A673 (cell line): ENCODE measurements around the gene PNMA8C. TPM values are rescaled to one million over a fixed set of nuclear protein-coding genes. Genes with fewer than 3 reads are reported as not detected.
"Not testable (repeated sequence)": the region's sequence is repeated elsewhere in the genome, so short reads cannot be mapped to it uniquely, and the experiment has no call there.

Experiments used
- BruUV-seq: library from RNA; stranded (reverse); fragments of 400-500 nt; replicated peaks from 2 replicates; lab custom pipeline; 2021; lab: Mats Ljungman, UMichigan
- CTCF ChIA-PET: fragments of 300-600 bp; sonication (Branson Sonifier 250); formaldehyde crosslinking; loops from one replicate; lab custom pipeline; 2022; ENCODE audit warnings: antibody characterized with exemption; lab: Charles Lee
- POLR2A ChIA-PET: fragments of 300-600 bp; sonication (Branson Sonifier 250); formaldehyde crosslinking; loops from one replicate; lab custom pipeline; 2022; ENCODE audit warnings: antibody characterized with exemption; ENCODE audit not compliant: low non-redundant PET; lab: Charles Lee
- DNase-seq: peaks from one replicate; pipeline ENCODE4 v3.0.0-alpha.2; 2015; ENCODE audit warnings: low spot score
- H3K27ac ChIP-seq: fragments of 200-600 bp; sonication (generic); 2 replicates; pipeline ENCODE4 v1.5.1; 2016; ENCODE audit warnings: mixed run types, low read depth, mild to moderate bottlenecking, mixed read lengths, antibody characterized with exemption, low read length; ENCODE audit not compliant: poor library complexity, severe bottlenecking
- H3K27me3 ChIP-seq: fragments of 200-600 bp; sonication (generic); replicated peaks from 2 replicates; pipeline ENCODE4 v1.6.1; 2017; ENCODE audit warnings: mixed run types, low read depth, mild to moderate bottlenecking, mixed read lengths, antibody characterized with exemption, low read length; ENCODE audit not compliant: insufficient read depth, poor library complexity
- H3K36me3 ChIP-seq: fragments of 200-600 bp; sonication (generic); 2 replicates; pipeline ENCODE4 v1.6.1; 2016; ENCODE audit warnings: mixed run types, mild to moderate bottlenecking, mixed read lengths, antibody characterized with exemption, low read length; ENCODE audit not compliant: insufficient read depth, poor library complexity, severe bottlenecking
- H3K4me1 ChIP-seq: fragments of 200-600 bp; sonication (generic); 2 replicates; pipeline ENCODE4 v1.6.1; 2017; ENCODE audit warnings: mixed run types, mild to moderate bottlenecking, mixed read lengths, antibody characterized with exemption, low read length; ENCODE audit not compliant: insufficient read depth, poor library complexity, severe bottlenecking
- H3K4me3 ChIP-seq: fragments of 200-600 bp; sonication (generic); 2 replicates; pipeline ENCODE4 v1.5.1; 2016; ENCODE audit warnings: low read depth, mixed run types, mild to moderate bottlenecking, mixed read lengths, low read length; ENCODE audit not compliant: poor library complexity, severe bottlenecking
- H3K9me3 ChIP-seq: fragments of 200-600 bp; sonication (generic); 2 replicates; pipeline ENCODE4 v1.6.1; 2016; ENCODE audit warnings: mixed run types, low read depth, mild to moderate bottlenecking, mixed read lengths, antibody characterized with exemption, low read length; ENCODE audit not compliant: poor library complexity, severe bottlenecking
- EZH2 ChIP-seq: fragments of 200-600 bp; sonication (generic); IDR thresholded peaks from 2 replicates; pipeline ENCODE4 v1.6.1; 2017; ENCODE audit warnings: borderline replicate concordance, low read depth, mild to moderate bottlenecking, mixed read lengths, antibody characterized with exemption, low read length; ENCODE audit not compliant: poor library complexity, severe bottlenecking
- intact Hi-C: fragments of 100-400 bp; cut with micrococcal nuclease; formaldehyde crosslinking; loops from one replicate; pipeline ENCODE4 v1.10.0; 2022; ENCODE audit not compliant: unreplicated experiment
- total RNA-seq: library from RNA; stranded (reverse); gene quantifications from 2 replicates; pipeline ENCODE4 v1.2.3, GENCODE V29; 2021
- TF ChIP-seq, protein P1 (sequence below): fragments of 300-800, 200-600 bp; sonication (generic); conservative IDR thresholded peaks from 2 replicates; pipeline ENCODE4 v1.5.1; 2017; ENCODE audit warnings: low read depth, mild to moderate bottlenecking, antibody characterized with exemption, low read length, moderate library complexity, mixed read lengths

Gene PNMA8C
- total RNA-seq, 1 experiment from 2014 or later, result not detected

DNA sequence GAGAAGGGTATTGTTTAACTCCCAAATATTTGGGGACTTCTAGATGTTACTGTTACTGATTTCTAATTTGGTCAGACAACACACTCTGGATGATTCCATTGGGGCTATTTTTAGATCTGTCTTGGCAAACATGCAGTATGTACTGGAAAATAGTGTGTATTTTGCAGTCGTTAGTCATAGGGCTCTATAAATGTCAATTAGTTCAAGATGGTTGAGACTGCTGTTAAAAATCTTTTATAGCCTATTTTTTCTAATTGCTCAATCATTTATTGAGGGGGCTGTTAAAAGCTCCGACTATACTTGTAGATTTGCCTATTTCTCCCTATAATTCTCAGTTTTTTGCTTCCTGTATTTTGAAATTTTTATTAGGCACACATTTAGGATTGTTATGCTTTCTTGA lies 50.5 kb downstream of the PNMA8C start:
- Histone ChIP-seq H3K4me3 (no peak overlapping the region), H3K4me1 (peaks cover 32% of the 10 kb centered on the region), H3K36me3 (peaks cover 69% of the 10 kb centered on the region), H3K9me3 (peaks cover 5% of the 10 kb centered on the region), H3K27me3 (no peaks in the 10 kb centered on the region), H3K27ac (no peak overlapping the region)
- TSS peak; percentile 4 for BruUV-seq
- POLR2A ChIA-PET, result no interaction called here
- TF ChIP-seq, protein P1, sequence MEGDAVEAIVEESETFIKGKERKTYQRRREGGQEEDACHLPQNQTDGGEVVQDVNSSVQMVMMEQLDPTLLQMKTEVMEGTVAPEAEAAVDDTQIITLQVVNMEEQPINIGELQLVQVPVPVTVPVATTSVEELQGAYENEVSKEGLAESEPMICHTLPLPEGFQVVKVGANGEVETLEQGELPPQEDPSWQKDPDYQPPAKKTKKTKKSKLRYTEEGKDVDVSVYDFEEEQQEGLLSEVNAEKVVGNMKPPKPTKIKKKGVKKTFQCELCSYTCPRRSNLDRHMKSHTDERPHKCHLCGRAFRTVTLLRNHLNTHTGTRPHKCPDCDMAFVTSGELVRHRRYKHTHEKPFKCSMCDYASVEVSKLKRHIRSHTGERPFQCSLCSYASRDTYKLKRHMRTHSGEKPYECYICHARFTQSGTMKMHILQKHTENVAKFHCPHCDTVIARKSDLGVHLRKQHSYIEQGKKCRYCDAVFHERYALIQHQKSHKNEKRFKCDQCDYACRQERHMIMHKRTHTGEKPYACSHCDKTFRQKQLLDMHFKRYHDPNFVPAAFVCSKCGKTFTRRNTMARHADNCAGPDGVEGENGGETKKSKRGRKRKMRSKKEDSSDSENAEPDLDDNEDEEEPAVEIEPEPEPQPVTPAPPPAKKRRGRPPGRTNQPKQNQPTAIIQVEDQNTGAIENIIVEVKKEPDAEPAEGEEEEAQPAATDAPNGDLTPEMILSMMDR, result no peak
- no peak for TF ChIP-seq EZH2
- CTCF ChIA-PET, result no interaction called here
- intact Hi-C loops, result no loop called here
- DNase-seq, result peak; percentile 30

DNA sequence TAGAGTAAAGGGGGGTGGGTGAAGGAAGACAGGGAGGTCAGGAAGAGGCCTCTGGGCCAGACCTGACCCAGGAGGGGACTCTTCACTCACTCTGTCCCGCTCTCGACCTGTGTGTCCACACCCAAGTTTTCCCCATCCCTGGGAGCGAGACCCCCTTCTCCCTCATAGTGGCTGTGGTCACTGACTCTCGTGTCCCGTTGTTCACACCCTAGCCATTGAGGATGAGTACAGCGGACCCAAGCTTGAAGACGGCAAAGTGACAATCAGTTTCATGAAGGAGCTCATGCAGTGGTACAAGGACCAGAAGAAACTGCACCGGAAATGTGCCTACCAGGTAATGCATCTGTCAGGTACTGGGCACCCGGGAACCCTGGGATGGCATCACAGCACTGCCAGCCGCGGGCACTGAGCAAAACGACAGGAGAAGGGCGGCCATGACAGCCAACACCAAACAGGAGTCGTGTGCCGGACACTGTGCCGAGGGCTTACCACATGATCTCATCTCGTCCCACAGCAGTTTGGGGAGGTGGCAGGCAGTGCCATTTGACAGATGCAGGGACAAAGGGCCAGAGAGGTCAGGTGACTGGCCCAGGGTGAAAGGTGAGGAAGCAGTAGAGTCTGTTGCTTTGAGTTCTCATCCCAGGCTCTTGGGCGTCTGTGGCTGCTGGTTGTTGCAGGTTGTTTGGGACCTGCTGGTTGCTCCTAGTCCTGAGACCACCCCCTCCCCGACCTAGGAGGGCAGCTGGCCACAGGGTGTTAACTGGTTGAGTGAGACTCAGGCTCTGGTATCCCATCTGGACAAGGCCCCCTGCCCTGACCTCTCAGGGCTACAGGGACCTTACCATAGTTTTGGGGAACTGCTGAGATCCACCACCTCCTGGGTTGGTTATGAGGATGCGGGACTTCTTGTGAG lies 52.2 kb downstream of the PNMA8C start:
- TF ChIP-seq EZH2, result no peak
- TF ChIP-seq, protein P1, result no peak
- Histone ChIP-seq H3K27me3 (no peaks in the 10 kb centered on the region), H3K9me3 (peaks cover 5% of the 10 kb centered on the region), H3K36me3 (peaks cover 52% of the 10 kb centered on the region), H3K27ac (no peak overlapping the region), H3K4me1 (peaks cover 37% of the 10 kb centered on the region), H3K4me3 (no peak overlapping the region)
- no peak for DNase-seq
- intact Hi-C loops, result no loop called here
- ChIA-PET CTCF (no interaction called here), POLR2A (no interaction called here)
- no TSS peak for BruUV-seq

DNA sequence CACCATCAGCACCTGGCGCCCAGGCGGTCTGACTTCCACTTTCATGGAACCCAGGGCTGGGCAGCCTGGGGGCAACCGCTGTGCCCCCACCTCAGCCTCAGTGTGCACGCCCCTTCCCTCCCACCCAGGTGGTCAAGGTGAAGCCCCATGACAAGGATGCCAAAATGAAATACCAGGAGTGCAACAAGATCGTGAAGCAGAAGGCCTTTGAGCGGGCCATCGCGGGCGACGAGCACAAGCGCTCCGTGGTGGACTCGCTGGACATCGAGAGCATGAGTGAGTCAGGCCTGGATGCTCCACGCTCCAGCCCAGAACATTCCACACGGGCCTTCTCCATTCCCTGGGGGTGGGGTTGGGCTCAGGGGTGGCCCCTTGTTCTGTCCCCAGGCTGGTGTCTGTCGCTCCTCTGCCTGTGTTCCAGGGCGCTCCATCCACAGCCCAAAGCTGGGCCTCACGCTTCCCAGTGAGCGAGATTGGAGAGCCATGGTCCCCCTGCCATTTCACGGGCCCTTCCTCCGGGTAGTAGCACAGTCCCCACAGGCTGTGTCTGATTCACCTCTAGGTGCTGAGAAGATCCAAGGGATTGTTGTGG lies 53.2 kb downstream of the PNMA8C start:
- DNase-seq, POLR2A ChIA-PET, H3K27ac ChIP-seq, CTCF ChIA-PET, H3K4me3 ChIP-seq, BruUV-seq, intact Hi-C loops, H3K27me3 ChIP-seq, H3K9me3 ChIP-seq: not testable (repeated sequence)
- Histone ChIP-seq H3K4me1 (peaks cover 35% of the 10 kb centered on the region), H3K36me3 (peaks cover 43% of the 10 kb centered on the region)

Other genes with a start within 250 kb of the PNMA8C start
- not detected in 2 replicates for gene IGFL1, start 199.2 kb downstream of the PNMA8C start, total RNA-seq
- gene HIF3A, start 131.9 kb downstream of the PNMA8C start, total RNA-seq, result 3.0 and 7.4 TPM in 2 replicates
- gene PPP5C, start 81.8 kb downstream of the PNMA8C start, total RNA-seq, result 157 and 164 TPM in 2 replicates
- gene CCDC8, start 15.4 kb downstream of the PNMA8C start, total RNA-seq, result 24.5 and 32.1 TPM in 2 replicates
- gene PNMA8A, start 42.6 kb upstream of the PNMA8C start, total RNA-seq, result 12.8 and 15.9 TPM in 2 replicates
- 0.75 and 0.81 TPM in 2 replicates for gene PNMA8B, start 66.9 kb upstream of the PNMA8C start, total RNA-seq
- 272 and 291 TPM in 2 replicates for gene CALM3, start 172.4 kb upstream of the PNMA8C start, total RNA-seq
- gene PTGIR, start 196.2 kb upstream of the PNMA8C start, total RNA-seq, result 0.46 TPM in 1 of 2 replicates, not detected in the other
- gene GNG8, start 207.3 kb upstream of the PNMA8C start, total RNA-seq, result not detected in 2 replicates
- gene DACT3, start 232.2 kb upstream of the PNMA8C start, total RNA-seq, result 0.32 and 1.1 TPM in 2 replicates